AG09319 (cell line): Measurements from ENCODE around the gene PCMT1.
"Not testable (repeated sequence)": the region's sequence is repeated elsewhere in the genome, so short reads cannot be mapped to it uniquely, and the experiment has no call there.

Source experiments
- DNase-seq: peaks from one replicate; pipeline ENCODE4 v3.0.0-alpha.2; 2010; ENCODE audit warnings: low read depth; ENCODE audit errors: extremely low read depth
- CTCF ChIP-seq: IDR thresholded peaks from 2 replicates; pipeline ENCODE4 v1.5.1; 2011; ENCODE audit warnings: low read depth, mild to moderate bottlenecking, inconsistent platforms, low read length, moderate library complexity

Gene PCMT1

GRCh38 chr6:149834513-149835481 lies 85.3 kb downstream of the PCMT1 start:
- TF ChIP-seq CTCF = peak; percentile 86
- no peak for DNase-seq

- peak; percentile 42 for TF ChIP-seq CTCF
- DNase-seq = peak; percentile 81
These were observed 91.0 kb downstream of the PCMT1 start for GRCh38 chr6:149840345-149841075.

- DNase-seq = no peak
- no peak for TF ChIP-seq CTCF
These were observed 92.8 kb downstream of the PCMT1 start for GRCh38 chr6:149842331-149842730.

- no peak for DNase-seq
These were observed 93.6 kb downstream of the PCMT1 start for GRCh38 chr6:149843051-149843633.

GRCh38 chr6:149844036-149844435 lies 94.5 kb downstream of the PCMT1 start:
- DNase-seq = not testable (repeated sequence)

More at GRCh38 chr6:149843051-149843633, 93.6 kb downstream of the PCMT1 start:
- no peak for TF ChIP-seq CTCF

GRCh38 chr6:149844480-149844879 lies 94.9 kb downstream of the PCMT1 start:
- TF ChIP-seq CTCF = no peak
- DNase-seq = no peak

GRCh38 chr6:149845549-149845948 lies 96.0 kb downstream of the PCMT1 start:
- DNase-seq = no peak
- TF ChIP-seq CTCF = no peak
